ENCODE measurements around the gene AATK. TPM values are rescaled to one million over a fixed set of nuclear protein-coding genes. Genes with fewer than 3 reads are reported as not detected.
A peak's percentile ranks its signal among the peaks of the same experiment; 100 is the strongest.

AATK gene
- total and polyA plus RNA-seq, 8 donors: 13.3 to 48.5 (median 19.4) TPM

DNA sequence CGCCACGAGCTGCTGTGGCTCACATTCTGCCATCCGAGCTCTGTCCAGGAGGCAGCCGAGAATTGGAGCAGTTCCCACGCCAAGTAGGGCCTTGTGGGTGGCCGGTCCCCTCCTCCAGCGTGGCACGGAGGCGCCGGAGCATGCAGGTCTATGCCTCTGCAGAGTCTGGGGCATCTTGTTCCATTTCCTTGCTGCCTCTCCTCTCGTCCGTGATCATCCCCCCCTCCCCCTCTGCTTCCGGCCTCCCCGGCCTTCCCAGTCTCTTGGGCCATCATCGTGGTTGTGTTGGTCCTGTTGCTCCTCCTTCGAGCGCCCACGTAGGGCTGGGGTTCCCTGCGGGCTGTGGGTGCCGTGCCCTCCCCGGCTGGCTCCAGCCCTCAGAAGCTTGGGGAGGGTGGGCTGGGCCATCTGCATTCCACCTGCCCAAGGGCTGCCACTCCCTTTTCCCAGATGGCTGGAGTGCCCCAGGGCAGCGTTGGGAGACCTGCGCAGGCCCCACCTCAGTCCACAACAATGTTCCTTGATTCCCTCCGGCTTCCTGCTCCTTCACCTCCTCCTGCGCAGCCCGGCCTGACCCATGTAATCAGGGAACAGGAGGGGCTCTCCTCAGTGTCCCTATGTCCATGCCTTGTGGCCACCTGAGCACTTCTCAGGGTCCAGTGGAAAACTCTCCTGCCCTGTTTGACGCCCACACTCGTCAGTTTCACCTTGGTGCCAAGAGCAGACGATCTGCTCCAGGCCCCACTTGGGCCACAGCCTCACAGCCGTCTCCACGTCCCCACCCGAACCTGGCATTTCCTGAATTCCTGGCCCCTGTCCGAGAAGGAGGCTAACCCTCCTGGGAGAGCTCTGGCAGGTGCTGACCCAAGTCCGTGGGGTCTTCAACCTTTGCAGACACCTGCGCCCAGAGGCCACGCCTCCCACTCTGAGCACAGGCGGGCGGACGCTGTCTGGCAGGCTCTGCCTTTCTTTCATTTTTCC lies 94.0 kb downstream of the AATK start:
- peak in 3 of 4 donors; percentile 65 to 87 (median 75) for DNase-seq
- Histone ChIP-seq H3K27ac (peak overlapping the region; percentile 46 to 64), H3K27me3 (no peaks in the 10 kb centered on the region), H3K9me3 (no peaks in the 10 kb centered on the region), H3K4me3 (no peak overlapping the region), H3K36me3 (peaks cover 0 to 22% of the 10 kb centered on the region in 2 donors), H3K4me1 (peaks cover 0 to 14% of the 10 kb centered on the region in 2 donors)
- TF ChIP-seq, protein P1, sequence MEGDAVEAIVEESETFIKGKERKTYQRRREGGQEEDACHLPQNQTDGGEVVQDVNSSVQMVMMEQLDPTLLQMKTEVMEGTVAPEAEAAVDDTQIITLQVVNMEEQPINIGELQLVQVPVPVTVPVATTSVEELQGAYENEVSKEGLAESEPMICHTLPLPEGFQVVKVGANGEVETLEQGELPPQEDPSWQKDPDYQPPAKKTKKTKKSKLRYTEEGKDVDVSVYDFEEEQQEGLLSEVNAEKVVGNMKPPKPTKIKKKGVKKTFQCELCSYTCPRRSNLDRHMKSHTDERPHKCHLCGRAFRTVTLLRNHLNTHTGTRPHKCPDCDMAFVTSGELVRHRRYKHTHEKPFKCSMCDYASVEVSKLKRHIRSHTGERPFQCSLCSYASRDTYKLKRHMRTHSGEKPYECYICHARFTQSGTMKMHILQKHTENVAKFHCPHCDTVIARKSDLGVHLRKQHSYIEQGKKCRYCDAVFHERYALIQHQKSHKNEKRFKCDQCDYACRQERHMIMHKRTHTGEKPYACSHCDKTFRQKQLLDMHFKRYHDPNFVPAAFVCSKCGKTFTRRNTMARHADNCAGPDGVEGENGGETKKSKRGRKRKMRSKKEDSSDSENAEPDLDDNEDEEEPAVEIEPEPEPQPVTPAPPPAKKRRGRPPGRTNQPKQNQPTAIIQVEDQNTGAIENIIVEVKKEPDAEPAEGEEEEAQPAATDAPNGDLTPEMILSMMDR (IDR thresholded peaks at IDR 0.05): no peak
- peak; percentile 86 for ATAC-seq
- intact Hi-C loops (cut with DNase I): no loop called here

DNA sequence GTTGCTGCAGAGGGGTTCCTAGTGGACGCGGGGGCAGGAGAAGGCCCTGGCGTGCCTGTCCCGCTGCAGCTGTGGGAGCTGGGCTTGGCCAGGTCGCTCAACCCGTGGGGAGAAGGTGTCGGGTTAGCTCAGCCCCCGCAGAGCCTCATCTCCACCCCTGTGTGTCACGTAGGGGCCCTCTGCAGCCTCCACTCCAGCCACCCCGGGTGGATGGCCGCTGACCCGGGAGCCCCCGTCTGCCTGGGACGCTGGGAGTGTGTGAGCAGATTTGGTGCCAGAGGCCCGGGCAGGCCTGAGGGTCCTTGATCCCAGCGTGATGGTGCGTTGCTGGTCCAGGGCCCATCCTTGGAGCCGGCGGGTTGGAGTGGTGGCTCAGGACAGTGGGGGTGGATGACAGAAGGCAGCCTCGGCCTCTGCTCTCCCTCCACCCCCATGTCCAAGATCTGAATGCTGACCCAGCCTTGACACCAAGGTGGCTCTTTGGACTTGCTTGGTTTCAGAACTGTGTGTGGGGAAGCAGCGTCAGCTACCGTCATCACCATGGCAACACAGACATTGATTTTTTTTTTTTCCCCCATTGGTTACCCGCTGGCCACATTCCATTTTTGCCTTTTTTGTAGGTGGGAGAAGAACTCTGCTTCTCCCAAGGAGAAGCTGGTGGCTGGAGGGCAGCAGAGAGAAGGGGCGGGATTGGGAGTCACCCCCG lies 95.3 kb downstream of the AATK start:
- H3K4me3 ChIP-seq: no peak overlapping the region
- TF ChIP-seq, protein P1 (IDR thresholded peaks at IDR 0.05): no peak
- H3K27me3 ChIP-seq: no peaks in the 10 kb centered on the region
- intact Hi-C loops (cut with DNase I): no loop called here
- H3K27ac ChIP-seq: no peak overlapping the region
- ATAC-seq: no peak
- peaks cover 0 to 19% of the 10 kb centered on the region in 2 donors for H3K36me3 ChIP-seq
- no peak for DNase-seq
- no peaks in the 10 kb centered on the region for H3K9me3 ChIP-seq
- H3K4me1 ChIP-seq: peaks cover 2 to 22% of the 10 kb centered on the region in 2 donors

DNA sequence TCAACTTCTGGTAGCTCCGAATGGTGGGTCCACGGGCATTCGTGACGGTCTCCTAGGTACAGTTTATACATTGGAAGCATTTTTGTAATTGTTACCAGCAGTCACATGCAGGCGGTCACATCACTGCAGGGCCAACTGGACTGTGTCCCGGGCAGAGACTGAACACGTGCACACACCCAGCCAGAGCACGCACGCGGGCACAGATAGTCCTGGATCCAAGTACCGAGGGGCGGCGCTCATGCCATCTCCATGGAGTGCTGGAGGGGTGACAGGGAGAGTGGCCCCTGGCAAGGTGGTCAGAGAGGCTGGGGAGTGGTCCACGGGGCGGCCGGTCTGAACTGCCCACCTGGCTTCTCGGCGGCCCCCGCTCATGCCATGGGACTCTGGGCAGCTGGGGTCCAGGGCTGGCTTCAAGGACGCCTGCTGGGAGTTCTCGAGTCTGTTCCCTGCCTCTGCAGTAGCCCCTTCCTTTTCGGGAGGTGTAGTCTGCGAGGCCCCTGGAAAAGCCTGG lies 96.8 kb downstream of the AATK start:
- ATAC-seq: no peak

DNA sequence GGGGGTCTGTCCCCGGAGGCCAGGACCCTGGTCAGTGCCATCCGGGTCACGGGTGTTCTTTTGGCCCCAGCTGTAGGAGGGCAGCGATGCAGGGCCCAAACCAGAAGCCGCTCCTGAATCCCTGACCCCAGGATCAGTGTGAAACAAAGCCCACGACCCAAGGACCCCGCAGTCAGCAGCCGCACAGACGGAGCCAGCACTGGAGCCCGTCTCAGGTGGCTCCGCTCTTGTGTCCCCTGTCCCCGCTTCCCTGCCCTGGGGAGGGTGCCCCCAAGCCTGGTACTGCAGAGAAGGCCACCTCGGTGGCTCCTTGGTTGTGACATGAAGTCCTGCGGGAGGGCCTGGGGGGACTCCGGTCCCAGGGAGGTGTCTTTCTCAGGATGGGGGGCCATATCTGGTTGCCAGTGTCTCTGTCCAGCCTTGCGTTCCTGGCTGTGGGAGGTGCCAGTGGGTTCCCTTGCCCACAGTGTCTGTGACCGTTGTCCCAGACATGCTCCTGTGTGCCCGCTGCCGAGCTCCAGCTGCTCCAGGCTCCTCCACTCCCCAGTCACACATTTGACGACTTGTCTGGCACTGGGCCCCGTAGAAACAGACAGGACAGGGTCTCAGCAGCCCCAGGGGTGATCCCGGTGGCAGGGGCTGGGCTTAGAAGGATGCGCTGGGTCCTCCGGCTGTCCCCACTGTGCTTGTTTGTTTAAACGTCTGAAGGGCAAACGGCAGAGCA lies 97.4 kb downstream of the AATK start:
- H3K27me3 ChIP-seq: no peaks in the 10 kb centered on the region
- H3K4me1 ChIP-seq: peaks cover 15 to 37% of the 10 kb centered on the region in 2 donors
- no peak overlapping the region for H3K27ac ChIP-seq

More for the DNA sequence above, 96.8 kb downstream of the AATK start:
- no peak for DNase-seq
- Histone ChIP-seq H3K4me1 (peaks cover 10 to 37% of the 10 kb centered on the region in 2 donors), H3K36me3 (peaks cover 0 to 19% of the 10 kb centered on the region in 2 donors), H3K9me3 (no peaks in the 10 kb centered on the region), H3K27me3 (no peaks in the 10 kb centered on the region), H3K27ac (no peak overlapping the region), H3K4me3 (no peak overlapping the region)
- intact Hi-C loops (cut with DNase I): no loop called here
- TF ChIP-seq, protein P1 (IDR thresholded peaks at IDR 0.05): no peak

More for the DNA sequence above, 97.4 kb downstream of the AATK start:
- no peaks in the 10 kb centered on the region for H3K9me3 ChIP-seq
- DNase-seq: no peak
- H3K36me3 ChIP-seq: peaks cover 0 to 14% of the 10 kb centered on the region in 2 donors
- intact Hi-C loops (cut with DNase I): no loop called here
- TF ChIP-seq, protein P1 (IDR thresholded peaks at IDR 0.05): no peak
- no peak overlapping the region for H3K4me3 ChIP-seq
- ATAC-seq: no peak

Measured in left lung (tissue), 10 donors.